Uterus (tissue), 4 donors: Measurements from ENCODE around the gene MYMX. TPM values are rescaled to one million over a fixed set of nuclear protein-coding genes. Genes with fewer than 3 reads are reported as not detected.

Source experiments
- DNase-seq, 2 donors: peaks; one replicate each; pipeline ENCODE4 v3.0.0-alpha.2; 2019 to 2020
- H3K27ac ChIP-seq, 2 donors: fragments of 200-600 bp; sonication (generic); 1 replicate in 1 of 2; 2 replicates in 1 of 2; pipeline ENCODE4 v1.5.1; 2016 to 2018
- H3K27me3 ChIP-seq, 2 donors: fragments of 200-600 bp; sonication (generic); one replicate each; pipeline ENCODE4 v1.5.1; 2018 to 2019; ENCODE audit warnings: control low read depth in 1 of 2
- H3K36me3 ChIP-seq, 2 donors: fragments of 200-600 bp; sonication (generic); one replicate each; pipeline ENCODE4 v1.5.1; 2019; ENCODE audit warnings: control low read depth in 1 of 2
- H3K4me1 ChIP-seq, 2 donors: fragments of 200-600 bp; sonication (generic); one replicate each; pipeline ENCODE4 v1.5.1; 2018 to 2019; ENCODE audit warnings: control low read depth in 1 of 2
- H3K4me3 ChIP-seq, 2 donors: fragments of 200-600 bp; sonication (generic); 1 replicate in 1 of 2; 2 replicates in 1 of 2; pipeline ENCODE4 v1.5.1; 2018 to 2019; ENCODE audit warnings: mild to moderate bottlenecking in 1 of 2
- H3K9me3 ChIP-seq, 2 donors: fragments of 200-600 bp; sonication (generic); one replicate each; pipeline ENCODE4 v1.5.1; 2019; ENCODE audit warnings: control low read depth in 1 of 2
- CTCF ChIP-seq, 4 experiments: fragments of 200-600 bp in 2 of 4; fragments of 450-650 bp in 2 of 4; sonication (generic) in 2 of 4; IDR thresholded peaks; one replicate each; pipeline ENCODE4 v1.5.1; 2016 to 2019; ENCODE audit warnings: antibody characterized with exemption in 4 of 4, mild to moderate bottlenecking in 2 of 4, moderate library complexity in 1 of 4
- POLR2A ChIP-seq, 2 donors: fragments of 450-650 bp; IDR thresholded peaks; one replicate each; pipeline ENCODE4 v1.6.1; 2016; ENCODE audit warnings: antibody characterized with exemption in 2 of 2, mild to moderate bottlenecking in 1 of 2, moderate library complexity in 1 of 2
- intact Hi-C: fragments of 100-400 bp; cut with DNase I; formaldehyde crosslinking; loops from one replicate; pipeline ENCODE4 v1.15.1; 2023; ENCODE audit warnings: low total_unique reads
- total RNA-seq, 4 donors: library from RNA; depleted of rRNA in 3 of 4; stranded (reverse); fragments of >200 nt in 3 of 4; gene quantifications; one replicate each; pipeline versions ENCODE4 v1.1.0 to v1.2.4, GENCODE V29; 2014 to 2023
- donor health status: DM: yes; HTN: yes; CAD: no.

The MYMX gene
- total RNA-seq, 4 donors from 2014 or later, result not detected

- peak overlapping the region; percentile 7 to 52 for H3K27ac ChIP-seq
These were observed 14.3 kb upstream of the MYMX start for GRCh38 chr6:44202332-44202971.

GRCh38 chr6:44202972-44203750 lies 13.6 kb upstream of the MYMX start:
- TF ChIP-seq CTCF (IDR thresholded peaks at IDR 0.05) (no peak), POLR2A (IDR thresholded peaks at IDR 0.05) (no peak)
- Histone ChIP-seq H3K27me3 (no peaks in the 10 kb centered on the region), H3K36me3 (no peaks in the 10 kb centered on the region), H3K27ac (peak overlapping the region; percentile 7 to 52), H3K9me3 (no peaks in the 10 kb centered on the region), H3K4me3 (no peak overlapping the region), H3K4me1 (no peaks in the 10 kb centered on the region)
- no peak for DNase-seq
- intact Hi-C loops, result no loop called here

More at GRCh38 chr6:44202332-44202971, 14.3 kb upstream of the MYMX start:
- intact Hi-C loops, result no loop called here
- no peaks in the 10 kb centered on the region for H3K9me3 ChIP-seq
- TF ChIP-seq CTCF (IDR thresholded peaks at IDR 0.05) (no peak), POLR2A (IDR thresholded peaks at IDR 0.05) (no peak)
- H3K36me3 ChIP-seq, result no peaks in the 10 kb centered on the region
- DNase-seq, result no peak
- H3K4me3 ChIP-seq, result no peak overlapping the region
- H3K4me1 ChIP-seq, result no peaks in the 10 kb centered on the region
- H3K27me3 ChIP-seq, result no peaks in the 10 kb centered on the region

GRCh38 chr6:44203955-44204354 lies 12.8 kb upstream of the MYMX start:
- no peaks in the 10 kb centered on the region for H3K9me3 ChIP-seq

GRCh38 chr6:44207966-44208365 lies 8.8 kb upstream of the MYMX start:
- no peak for DNase-seq
- TF ChIP-seq CTCF (IDR thresholded peaks at IDR 0.05) (no peak), POLR2A (IDR thresholded peaks at IDR 0.05) (no peak)
- Histone ChIP-seq H3K9me3 (no peaks in the 10 kb centered on the region), H3K27me3 (no peaks in the 10 kb centered on the region), H3K36me3 (no peaks in the 10 kb centered on the region), H3K4me1 (no peaks in the 10 kb centered on the region), H3K4me3 (no peak overlapping the region), H3K27ac (no peak overlapping the region)
- intact Hi-C loops, result no loop called here

More at GRCh38 chr6:44203955-44204354, 12.8 kb upstream of the MYMX start:
- Histone ChIP-seq H3K4me3 (no peak overlapping the region), H3K36me3 (no peaks in the 10 kb centered on the region), H3K27me3 (no peaks in the 10 kb centered on the region), H3K27ac (no peak overlapping the region), H3K4me1 (no peaks in the 10 kb centered on the region)
- intact Hi-C loops, result no loop called here
- TF ChIP-seq CTCF (IDR thresholded peaks at IDR 0.05) (no peak), POLR2A (IDR thresholded peaks at IDR 0.05) (no peak)
- DNase-seq, result no peak

- no peak overlapping the region for H3K27ac ChIP-seq
- H3K4me1 ChIP-seq, result no peaks in the 10 kb centered on the region
- H3K27me3 ChIP-seq, result no peaks in the 10 kb centered on the region
- no peak overlapping the region for H3K4me3 ChIP-seq
- no peak for DNase-seq
- no peaks in the 10 kb centered on the region for H3K9me3 ChIP-seq
- intact Hi-C loops, result no loop called here
- no peaks in the 10 kb centered on the region for H3K36me3 ChIP-seq
- no peak for TF ChIP-seq CTCF (IDR thresholded peaks at IDR 0.05)
- no peak for TF ChIP-seq POLR2A (IDR thresholded peaks at IDR 0.05)
These were observed 5.4 kb upstream of the MYMX start for GRCh38 chr6:44211284-44211683.
